ENCODE results near the gene CCDC116.
"Not testable (repeated sequence)": the region's sequence is repeated elsewhere in the genome, so short reads cannot be mapped to it uniquely, and the experiment has no call there.

Gene CCDC116

GRCh38 chr22:21590809-21591641 is 41.5 kb upstream of the CCDC116 start:
- TF ChIP-seq MYC (IDR thresholded peaks at IDR 0.05; ENCODE audit: low read depth, low read length) (no peak), CTCF (IDR thresholded peaks at IDR 0.05; ENCODE audit: low read depth, low read length) (no peak), POLR2A (IDR thresholded peaks at IDR 0.05; ENCODE audit: extremely low read depth, insufficient read length) (no peak), MAX (IDR thresholded peaks at IDR 0.05; ENCODE audit: low read depth, low read length) (no peak)
- H3K4me3 ChIP-seq (ENCODE audit: low read depth, low read length): no peak overlapping the region
- DNase-seq (ENCODE audit: low read depth): peak; percentile 78

- TF ChIP-seq MYC (IDR thresholded peaks at IDR 0.05; ENCODE audit: low read depth, low read length): no peak
- TF ChIP-seq POLR2A (IDR thresholded peaks at IDR 0.05; ENCODE audit: extremely low read depth, insufficient read length): no peak
- TF ChIP-seq CTCF (IDR thresholded peaks at IDR 0.05; ENCODE audit: low read depth, low read length): no peak
- TF ChIP-seq MAX (IDR thresholded peaks at IDR 0.05; ENCODE audit: low read depth, low read length): no peak
- no peak for DNase-seq (ENCODE audit: low read depth)
- no peak overlapping the region for H3K4me3 ChIP-seq (ENCODE audit: low read depth, low read length)
Measured at GRCh38 chr22:21591695-21592094, 40.9 kb upstream of the CCDC116 start.

GRCh38 chr22:21592422-21592821 is 40.1 kb upstream of the CCDC116 start:
- H3K4me3 ChIP-seq (ENCODE audit: low read depth, low read length): no peak overlapping the region
- no peak for TF ChIP-seq MAX (IDR thresholded peaks at IDR 0.05; ENCODE audit: low read depth, low read length)
- no peak for TF ChIP-seq CTCF (IDR thresholded peaks at IDR 0.05; ENCODE audit: low read depth, low read length)
- TF ChIP-seq MYC (IDR thresholded peaks at IDR 0.05; ENCODE audit: low read depth, low read length): no peak
- no peak for TF ChIP-seq POLR2A (IDR thresholded peaks at IDR 0.05; ENCODE audit: extremely low read depth, insufficient read length)
- no peak for DNase-seq (ENCODE audit: low read depth)

GRCh38 chr22:21593406-21594232 is 38.9 kb upstream of the CCDC116 start:
- H3K4me3 ChIP-seq (ENCODE audit: low read depth, low read length): no peak overlapping the region
- no peak for DNase-seq (ENCODE audit: low read depth)
- TF ChIP-seq CTCF (IDR thresholded peaks at IDR 0.05; ENCODE audit: low read depth, low read length) (peak; percentile 7), MAX (IDR thresholded peaks at IDR 0.05; ENCODE audit: low read depth, low read length) (no peak)

- TF ChIP-seq POLR2A (IDR thresholded peaks at IDR 0.05; ENCODE audit: extremely low read depth, insufficient read length) (no peak), MAX (IDR thresholded peaks at IDR 0.05; ENCODE audit: low read depth, low read length) (no peak), MYC (IDR thresholded peaks at IDR 0.05; ENCODE audit: low read depth, low read length) (no peak), CTCF (IDR thresholded peaks at IDR 0.05; ENCODE audit: low read depth, low read length) (no peak)
- DNase-seq (ENCODE audit: low read depth): no peak
Measured at GRCh38 chr22:21594865-21595452, 37.6 kb upstream of the CCDC116 start.

GRCh38 chr22:21596356-21597135 is 36.0 kb upstream of the CCDC116 start:
- DNase-seq (ENCODE audit: low read depth); H3K4me3 ChIP-seq (ENCODE audit: low read depth, low read length): not testable (repeated sequence)

More at GRCh38 chr22:21594865-21595452, 37.6 kb upstream of the CCDC116 start:
- no peak overlapping the region for H3K4me3 ChIP-seq (ENCODE audit: low read depth, low read length)

Data from NB4 (cell line).